ENCODE results near the gene CPNE5. TPM values are rescaled to one million over a fixed set of nuclear protein-coding genes. Genes with fewer than 3 reads are reported as not detected.

The CPNE5 gene
- total and polyA plus RNA-seq, 4 donors = 0.20 to 13.1 (median 7.9) TPM; not detected in 1

DNA sequence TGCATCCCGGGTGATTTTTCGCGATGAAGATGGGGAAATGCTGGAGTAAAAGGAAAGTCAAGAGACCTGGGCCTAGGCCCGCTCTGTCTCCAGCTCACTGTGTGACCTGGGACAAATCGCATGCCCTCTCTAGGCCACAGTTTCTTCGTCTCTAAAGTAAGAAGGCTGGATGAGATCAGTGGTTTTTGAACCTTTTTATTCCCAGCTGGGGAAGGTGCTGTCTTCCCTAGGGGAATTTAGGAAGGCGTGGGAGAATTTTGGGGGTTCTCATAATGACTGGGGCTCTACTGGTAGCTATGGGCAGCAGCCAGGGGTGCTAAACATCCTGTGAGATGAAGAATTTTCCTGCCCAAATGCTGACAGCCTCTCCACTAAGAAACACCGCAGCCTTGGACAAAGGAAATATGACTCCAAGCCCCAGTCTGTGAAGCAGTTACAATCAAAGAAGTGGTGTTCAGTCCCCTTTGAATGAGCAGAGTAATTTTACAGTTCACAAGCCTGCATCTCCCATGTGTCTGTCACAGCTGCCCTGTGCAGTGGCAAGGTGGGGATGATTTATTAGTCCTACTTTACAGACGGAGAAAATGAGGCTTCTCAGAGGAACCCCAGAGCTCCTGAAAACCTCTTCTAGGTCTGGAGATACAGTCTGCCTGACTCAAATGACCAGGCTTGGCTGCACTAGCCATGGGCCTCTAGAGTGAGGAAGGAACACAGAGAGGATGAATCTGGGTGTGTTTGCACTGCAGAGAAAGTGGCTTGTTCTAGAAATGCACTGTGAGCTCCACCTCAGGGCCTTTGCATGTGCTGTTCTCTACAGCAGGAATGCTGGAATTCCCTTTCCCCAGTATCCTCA lies 84.4 kb downstream of the CPNE5 start:
- H3K9me3 ChIP-seq (ENCODE audit: control insufficient read depth, low read length) = peaks cover 2% of the 10 kb centered on the region
- intact Hi-C loops (cut with DNase I) = loop anchor here in 1 of 2 donors (5.0 kb wide), 1 partner anchor 63 kb away; no protein-coding TSS in a partner anchor
- 89 to 95% methylated on average over 9 of the region's 9 CpGs for WGBS, 2 donors
- H3K27me3 ChIP-seq (ENCODE audit: control insufficient read depth in 1 of 2, insufficient read depth in 2 of 2, low read length in 1 of 2) = no peaks in the 10 kb centered on the region
- ATAC-seq (ENCODE audit: low FRiP score) = no peak
- H3K4me1 ChIP-seq (ENCODE audit: control insufficient read depth in 1 of 2, insufficient read depth in 2 of 2, low read length in 2 of 2) = no peaks in the 10 kb centered on the region
- no peak overlapping the region for H3K27ac ChIP-seq (ENCODE audit: low read depth in 1 of 2, low read length in 2 of 2)
- H3K4me3 ChIP-seq (ENCODE audit: low read length in 2 of 2) = no peak overlapping the region
- no peak for DNase-seq
- H3K36me3 ChIP-seq (ENCODE audit: control insufficient read depth in 1 of 2, insufficient read depth in 2 of 2, low read length in 1 of 2) = no peaks in the 10 kb centered on the region

DNA sequence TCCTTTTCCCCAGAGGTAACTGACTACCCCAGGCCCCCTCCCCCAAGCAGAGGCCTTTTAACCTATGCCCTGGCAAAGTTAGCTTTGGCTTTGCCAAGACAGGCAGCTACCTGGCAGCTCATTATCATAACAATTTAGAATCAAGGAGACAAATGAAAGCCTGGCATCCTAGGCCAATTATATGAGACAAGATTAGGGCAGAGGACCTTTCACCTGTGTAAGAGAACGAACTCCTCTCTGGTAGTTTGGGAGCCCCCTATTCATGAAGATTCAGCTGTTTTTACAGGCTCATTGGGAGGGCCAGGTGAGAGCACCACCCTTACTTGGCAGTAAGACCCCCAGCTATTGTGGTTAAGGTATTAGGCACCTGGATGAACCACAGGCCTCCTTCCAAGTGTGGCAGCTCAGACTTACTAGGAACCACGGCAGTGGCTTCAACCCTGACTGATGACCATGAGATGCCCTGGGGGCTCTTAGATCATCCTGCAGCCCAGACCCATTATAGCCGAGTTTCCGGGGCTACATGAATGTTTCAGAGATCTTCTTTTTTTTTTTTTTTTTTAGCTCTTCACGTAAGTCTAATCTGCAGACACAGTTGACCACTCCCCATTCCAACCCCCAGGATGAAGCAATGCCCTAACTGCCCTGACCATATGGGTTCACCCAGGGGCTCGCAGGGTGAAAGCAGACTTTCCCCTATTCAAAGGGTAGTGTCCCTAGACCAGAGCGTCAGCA lies 85.4 kb downstream of the CPNE5 start:
- 91 to 94% methylated on average over 7 of the region's 7 CpGs for WGBS, 2 donors
- Histone ChIP-seq H3K9me3 (ENCODE audit: control insufficient read depth, low read length) (peaks cover 2% of the 10 kb centered on the region), H3K36me3 (ENCODE audit: control insufficient read depth in 1 of 2, insufficient read depth in 2 of 2, low read length in 1 of 2) (no peaks in the 10 kb centered on the region), H3K4me1 (ENCODE audit: control insufficient read depth in 1 of 2, insufficient read depth in 2 of 2, low read length in 2 of 2) (no peaks in the 10 kb centered on the region), H3K4me3 (ENCODE audit: low read length in 2 of 2) (no peak overlapping the region), H3K27me3 (ENCODE audit: control insufficient read depth in 1 of 2, insufficient read depth in 2 of 2, low read length in 1 of 2) (no peaks in the 10 kb centered on the region), H3K27ac (ENCODE audit: low read depth in 1 of 2, low read length in 2 of 2) (no peak overlapping the region)
- ATAC-seq (ENCODE audit: low FRiP score) (no peak), DNase-seq (no peak)
- intact Hi-C loops (cut with DNase I) = no loop called here

DNA sequence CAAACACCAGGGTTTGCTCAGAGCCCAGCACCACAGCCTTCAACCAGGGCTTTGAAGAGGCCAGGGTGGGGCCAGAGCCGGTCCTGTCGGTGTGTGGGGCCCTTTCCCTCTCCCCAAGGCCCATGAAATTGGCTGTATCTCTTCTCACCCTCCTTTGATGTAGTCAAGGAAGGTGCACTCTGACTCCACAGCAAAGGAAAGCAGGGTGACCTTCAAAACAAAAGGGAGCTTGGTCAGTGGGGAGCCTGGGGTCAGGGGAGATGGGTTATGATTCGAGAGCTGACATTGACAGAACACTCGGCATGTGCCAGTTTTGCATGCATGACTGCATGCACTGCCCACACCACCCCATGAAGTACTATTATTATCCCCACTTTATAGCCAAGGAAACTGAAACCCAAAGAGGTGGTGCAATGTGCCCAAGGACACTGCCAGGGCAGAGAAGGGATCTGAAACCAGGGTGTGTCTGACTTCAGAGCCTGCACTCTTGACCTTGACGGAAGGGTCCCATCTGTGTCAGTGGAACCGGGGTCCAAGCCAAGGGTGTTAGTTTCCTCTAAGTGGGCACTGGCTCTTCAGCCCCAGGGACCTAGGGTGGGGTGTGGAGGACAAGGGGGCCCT lies 86.2 kb downstream of the CPNE5 start:
- no peaks in the 10 kb centered on the region for H3K4me1 ChIP-seq (ENCODE audit: control insufficient read depth in 1 of 2, insufficient read depth in 2 of 2, low read length in 2 of 2)
- ATAC-seq (ENCODE audit: low FRiP score) (no peak), DNase-seq (no peak)
- H3K4me3 ChIP-seq (ENCODE audit: low read length in 2 of 2) = no peak overlapping the region
- WGBS, 2 donors = 86 to 87% methylated on average over 6 of the region's 6 CpGs
- H3K36me3 ChIP-seq (ENCODE audit: control insufficient read depth in 1 of 2, insufficient read depth in 2 of 2, low read length in 1 of 2) = no peaks in the 10 kb centered on the region
- H3K27me3 ChIP-seq (ENCODE audit: control insufficient read depth in 1 of 2, insufficient read depth in 2 of 2, low read length in 1 of 2) = no peaks in the 10 kb centered on the region
- no peak overlapping the region for H3K27ac ChIP-seq (ENCODE audit: low read depth in 1 of 2, low read length in 2 of 2)
- peaks cover 2% of the 10 kb centered on the region for H3K9me3 ChIP-seq (ENCODE audit: control insufficient read depth, low read length)
- intact Hi-C loops (cut with DNase I) = no loop called here

DNA sequence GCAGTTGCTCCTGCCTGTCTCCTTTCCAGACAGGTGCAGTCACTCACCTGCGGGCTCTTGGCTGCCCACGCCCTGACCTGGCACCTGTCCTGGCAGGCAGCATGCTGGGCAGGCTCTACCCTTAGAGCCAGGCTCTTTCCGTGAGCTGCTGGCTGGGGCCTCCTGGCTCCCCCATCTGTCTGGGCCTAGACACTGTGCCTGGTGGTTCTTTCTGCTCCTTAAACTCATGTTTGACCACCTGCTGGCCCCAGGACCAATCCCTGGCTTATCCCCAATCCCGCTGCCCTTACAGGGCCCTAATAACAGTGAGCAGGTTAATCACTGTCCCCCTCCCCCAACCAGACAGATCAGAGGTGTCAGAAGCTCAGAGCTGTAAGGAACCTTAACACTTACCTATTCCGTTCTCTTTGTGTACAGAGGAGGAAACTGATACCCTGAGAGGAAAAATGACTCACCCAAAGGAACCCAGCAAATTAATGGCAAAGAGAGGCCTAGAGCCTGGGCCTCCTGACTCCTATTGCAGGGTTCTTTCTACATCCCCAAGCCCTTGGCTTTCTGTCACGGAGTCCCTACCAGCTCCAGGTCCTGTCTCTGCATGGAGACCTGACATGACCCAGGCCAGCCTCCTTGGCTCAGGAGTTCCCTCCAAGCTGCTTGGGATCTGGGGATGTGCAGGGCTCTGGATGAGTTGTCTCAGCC lies 86.9 kb downstream of the CPNE5 start:
- H3K4me3 ChIP-seq (ENCODE audit: low read length in 2 of 2) = no peak overlapping the region
- intact Hi-C loops (cut with DNase I) = no loop called here
- peaks cover 2% of the 10 kb centered on the region for H3K9me3 ChIP-seq (ENCODE audit: control insufficient read depth, low read length)
- DNase-seq = no peak
- WGBS, 2 donors = 89 to 92% methylated on average over 5 to 6 of the region's 6 CpGs
- H3K27ac ChIP-seq (ENCODE audit: low read depth in 1 of 2, low read length in 2 of 2) = no peak overlapping the region
- ATAC-seq (ENCODE audit: low FRiP score) = no peak
- H3K36me3 ChIP-seq (ENCODE audit: control insufficient read depth in 1 of 2, insufficient read depth in 2 of 2, low read length in 1 of 2) = no peaks in the 10 kb centered on the region
- no peaks in the 10 kb centered on the region for H3K27me3 ChIP-seq (ENCODE audit: control insufficient read depth in 1 of 2, insufficient read depth in 2 of 2, low read length in 1 of 2)
- H3K4me1 ChIP-seq (ENCODE audit: control insufficient read depth in 1 of 2, insufficient read depth in 2 of 2, low read length in 2 of 2) = no peaks in the 10 kb centered on the region

DNA sequence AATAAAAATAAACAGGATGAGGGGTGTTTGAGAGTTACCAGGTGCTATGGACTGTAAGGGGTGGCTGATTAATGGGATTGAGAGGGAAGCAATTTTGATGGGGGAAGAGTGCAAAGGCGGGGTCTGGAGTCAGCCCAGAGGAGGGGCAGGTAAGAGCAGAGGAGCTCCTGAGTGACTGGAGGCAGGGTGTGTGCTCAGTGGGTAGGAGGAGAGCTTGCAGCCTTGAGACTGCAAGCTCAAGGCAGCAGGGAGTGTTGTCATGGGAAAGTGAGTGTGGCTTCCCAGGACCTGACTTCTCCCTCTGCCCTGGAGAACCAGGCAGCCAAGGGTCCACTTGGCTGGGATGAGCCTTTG lies 87.4 kb downstream of the CPNE5 start:
- WGBS, 2 donors = 37 to 56% methylated on average over 1 of the region's 1 CpG
- H3K27me3 ChIP-seq (ENCODE audit: control insufficient read depth in 1 of 2, insufficient read depth in 2 of 2, low read length in 1 of 2) = no peaks in the 10 kb centered on the region
- intact Hi-C loops (cut with DNase I) = no loop called here
- DNase-seq = no peak
- peaks cover 2% of the 10 kb centered on the region for H3K9me3 ChIP-seq (ENCODE audit: control insufficient read depth, low read length)
- no peak for ATAC-seq (ENCODE audit: low FRiP score)
- no peaks in the 10 kb centered on the region for H3K4me1 ChIP-seq (ENCODE audit: control insufficient read depth in 1 of 2, insufficient read depth in 2 of 2, low read length in 2 of 2)
- H3K36me3 ChIP-seq (ENCODE audit: control insufficient read depth in 1 of 2, insufficient read depth in 2 of 2, low read length in 1 of 2) = no peaks in the 10 kb centered on the region
- no peak overlapping the region for H3K4me3 ChIP-seq (ENCODE audit: low read length in 2 of 2)
- no peak overlapping the region for H3K27ac ChIP-seq (ENCODE audit: low read depth in 1 of 2, low read length in 2 of 2)

GRCh38 chr6:36751091-36751490 lies 88.2 kb downstream of the CPNE5 start:
- Histone ChIP-seq H3K27me3 (ENCODE audit: control insufficient read depth in 1 of 2, insufficient read depth in 2 of 2, low read length in 1 of 2) (no peaks in the 10 kb centered on the region), H3K36me3 (ENCODE audit: control insufficient read depth in 1 of 2, insufficient read depth in 2 of 2, low read length in 1 of 2) (no peaks in the 10 kb centered on the region), H3K4me3 (ENCODE audit: low read length in 2 of 2) (no peak overlapping the region), H3K9me3 (ENCODE audit: control insufficient read depth, low read length) (peaks cover 2% of the 10 kb centered on the region), H3K4me1 (ENCODE audit: control insufficient read depth in 1 of 2, insufficient read depth in 2 of 2, low read length in 2 of 2) (no peaks in the 10 kb centered on the region), H3K27ac (ENCODE audit: low read depth in 1 of 2, low read length in 2 of 2) (no peak overlapping the region)
- ATAC-seq (ENCODE audit: low FRiP score) = no peak
- WGBS, 2 donors = 95 to 97% methylated on average over 3 of the region's 3 CpGs
- no peak for DNase-seq
- intact Hi-C loops (cut with DNase I) = no loop called here

DNA sequence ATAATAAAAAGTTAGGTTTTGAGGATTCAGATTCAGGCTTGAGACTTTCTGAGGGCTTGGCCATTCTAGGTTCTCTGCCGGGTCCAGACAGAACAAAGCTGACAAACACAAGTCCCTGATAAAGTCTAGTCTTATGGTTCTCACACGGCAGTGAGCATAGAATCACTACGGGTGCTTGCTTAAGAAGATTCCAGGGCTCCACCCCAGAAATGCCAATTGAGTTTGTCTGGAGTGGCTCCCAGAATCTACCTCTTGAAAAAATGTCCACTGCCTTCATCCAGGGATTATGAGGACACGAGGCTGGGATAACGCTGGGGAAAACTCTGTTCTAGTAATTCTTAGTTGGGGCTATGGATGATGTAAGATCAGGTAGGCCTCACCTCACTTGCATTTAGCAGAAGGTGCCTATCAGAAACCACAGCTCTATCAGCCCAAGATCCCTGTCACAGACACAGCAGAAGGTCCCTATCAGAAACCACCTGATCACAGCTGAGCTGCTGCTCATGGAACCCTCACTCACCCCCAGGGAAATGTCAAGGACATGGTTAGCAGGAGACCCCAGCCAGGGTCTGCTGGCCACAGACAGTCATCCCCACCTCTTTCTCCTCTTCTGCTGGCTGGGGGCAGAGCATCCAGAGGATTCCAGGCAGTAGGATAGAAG lies 89.3 kb downstream of the CPNE5 start:
- no peaks in the 10 kb centered on the region for H3K36me3 ChIP-seq (ENCODE audit: control insufficient read depth in 1 of 2, insufficient read depth in 2 of 2, low read length in 1 of 2)
- no peaks in the 10 kb centered on the region for H3K4me1 ChIP-seq (ENCODE audit: control insufficient read depth in 1 of 2, insufficient read depth in 2 of 2, low read length in 2 of 2)
- H3K27ac ChIP-seq (ENCODE audit: low read depth in 1 of 2, low read length in 2 of 2) = no peak overlapping the region
- H3K27me3 ChIP-seq (ENCODE audit: control insufficient read depth in 1 of 2, insufficient read depth in 2 of 2, low read length in 1 of 2) = no peaks in the 10 kb centered on the region
- ATAC-seq (ENCODE audit: low FRiP score) = no peak
- no peak overlapping the region for H3K4me3 ChIP-seq (ENCODE audit: low read length in 2 of 2)
- intact Hi-C loops (cut with DNase I) = no loop called here
- 91 to 92% methylated on average over 5 of the region's 5 CpGs for WGBS, 2 donors
- DNase-seq = no peak
- peaks cover 2% of the 10 kb centered on the region for H3K9me3 ChIP-seq (ENCODE audit: control insufficient read depth, low read length)

DNA sequence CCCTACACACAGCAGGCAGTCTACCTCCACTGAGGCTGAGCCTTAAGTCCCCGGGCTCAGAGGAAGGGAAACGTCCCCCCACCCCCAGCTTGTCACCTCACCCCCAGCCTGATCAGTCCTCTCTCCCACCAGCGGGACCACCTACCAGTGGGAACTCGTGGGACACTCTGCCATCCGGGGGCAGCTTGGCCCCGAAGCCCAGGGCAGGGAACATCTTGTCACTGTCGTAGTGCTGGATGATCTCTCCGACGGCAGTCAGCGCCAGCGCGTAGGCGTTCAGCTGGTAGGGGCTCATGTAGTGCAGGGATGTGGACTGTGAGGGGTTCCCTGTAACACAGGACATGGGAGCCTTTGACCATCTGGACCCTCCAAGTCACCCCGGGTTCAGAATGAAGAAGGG lies 93.0 kb downstream of the CPNE5 start:
- Histone ChIP-seq H3K4me1 (ENCODE audit: control insufficient read depth in 1 of 2, insufficient read depth in 2 of 2, low read length in 2 of 2) (no peaks in the 10 kb centered on the region), H3K36me3 (ENCODE audit: control insufficient read depth in 1 of 2, insufficient read depth in 2 of 2, low read length in 1 of 2) (no peaks in the 10 kb centered on the region), H3K27ac (ENCODE audit: low read depth in 1 of 2, low read length in 2 of 2) (no peak overlapping the region), H3K4me3 (ENCODE audit: low read length in 2 of 2) (no peak overlapping the region), H3K9me3 (ENCODE audit: control insufficient read depth, low read length) (peaks cover 2% of the 10 kb centered on the region), H3K27me3 (ENCODE audit: control insufficient read depth in 1 of 2, insufficient read depth in 2 of 2, low read length in 1 of 2) (no peaks in the 10 kb centered on the region)
- ATAC-seq (ENCODE audit: low FRiP score) (no peak), DNase-seq (no peak)
- intact Hi-C loops (cut with DNase I) = no loop called here
- WGBS, 2 donors = 87% methylated on average over 14 of the region's 14 CpGs

Measured in aorta (tissue), 5 donors.